B cell (primary cell): ENCODE results near the gene TRIM29. TPM values are rescaled to one million over a fixed set of nuclear protein-coding genes. Genes with fewer than 3 reads are reported as not detected.

Source experiments
- ATAC-seq: fragments of 200-7000 bp; cut with Tn5 transposase; one replicate; pipeline ENCODE4 v1.10.0; 2021; ENCODE audit warnings: low read depth, mild to moderate bottlenecking, moderate number of reproducible peaks, moderate library complexity
- CTCF ChIA-PET: fragments of 350-600 bp; sonication (Branson Sonifier 250); formaldehyde crosslinking; loops from one replicate; lab custom pipeline; 2021; ENCODE audit warnings: antibody characterized with exemption, inconsistent platforms; lab: Charles Lee
- POLR2A ChIA-PET: fragments of 350-600 bp; sonication (Branson Sonifier 250); formaldehyde crosslinking; loops from one replicate; lab custom pipeline; 2021; ENCODE audit warnings: antibody characterized with exemption; lab: Charles Lee
- DNase-seq: peaks from one replicate; pipeline ENCODE4 v3.0.0; 2013
- H2AFZ ChIP-seq: 2 replicates; pipeline ENCODE4 v1.6.1; 2012; ENCODE audit warnings: mild to moderate bottlenecking, low read depth, low read length; ENCODE audit not compliant: insufficient read depth, poor library complexity, severe bottlenecking
- H3K27ac ChIP-seq, 2 donors: 1 replicate in 1 of 2; 2 replicates in 1 of 2; pipeline ENCODE4 v1.5.1; 2012 to 2013; ENCODE audit warnings: low read length in 2 of 2, mild to moderate bottlenecking in 2 of 2, moderate library complexity in 1 of 2
- H3K27me3 ChIP-seq, 4 experiments: fragments of 200-600 bp in 1 of 4; sonication (generic) in 1 of 4; replicated peaks in 1 of 4; 1 replicate in 2 of 4; 2 replicates in 2 of 4; pipeline versions ENCODE4 v1.6.1 to v1.7.0; 2013 to 2016; ENCODE audit warnings: low read length in 3 of 4, mild to moderate bottlenecking in 2 of 4, mixed read lengths in 1 of 4, moderate library complexity in 1 of 4; ENCODE audit not compliant: insufficient read depth in 4 of 4, control insufficient read depth in 3 of 4; ENCODE audit errors: control extremely low read depth in 1 of 4
- H3K36me3 ChIP-seq, 2 experiments: replicated peaks in 1 of 2; 1 replicate in 1 of 2; 2 replicates in 1 of 2; pipeline versions ENCODE4 v1.6.1 to v1.7.1; 2013; ENCODE audit warnings: low read length in 1 of 2; ENCODE audit not compliant: insufficient read depth in 2 of 2, control insufficient read depth in 1 of 2; ENCODE audit errors: control extremely low read depth in 1 of 2, extremely low read depth in 1 of 2
- H3K4me1 ChIP-seq, 2 donors: fragments of 200-600 bp in 1 of 2; sonication (generic) in 1 of 2; 1 replicate in 1 of 2; 2 replicates in 1 of 2; pipeline versions ENCODE4 v1.5.1 to v1.6.1; 2013 to 2017; ENCODE audit warnings: low read length in 2 of 2; ENCODE audit not compliant: control insufficient read depth in 2 of 2, insufficient read depth in 2 of 2
- H3K4me2 ChIP-seq: replicated peaks from 2 replicates; pipeline ENCODE3; 2012; ENCODE audit warnings: mild to moderate bottlenecking, low read depth, low read length; ENCODE audit not compliant: poor library complexity, severe bottlenecking
- H3K4me3 ChIP-seq, 5 experiments: fragments of 200-600 bp in 1 of 5; sonication (generic) in 1 of 5; 1 replicate in 3 of 5; 2 replicates in 2 of 5; pipeline versions ENCODE4 v1.5.1 to v1.7.0; 2011 to 2016; ENCODE audit warnings: low read length in 4 of 5, mild to moderate bottlenecking in 4 of 5, low read depth in 2 of 5, control low read depth in 1 of 5, moderate library complexity in 1 of 5; ENCODE audit not compliant: insufficient read depth in 1 of 5; ENCODE audit errors: control extremely low read depth in 1 of 5, extremely low read depth in 1 of 5
- H3K79me2 ChIP-seq: fragments of 200-600 bp; sonication (generic); one replicate; pipeline ENCODE4 v1.6.0; 2016; ENCODE audit warnings: low read length; ENCODE audit not compliant: control insufficient read depth, insufficient read depth
- H3K9ac ChIP-seq: fragments of 200-600 bp; sonication (generic); 2 replicates; pipeline ENCODE4 v1.6.1; 2017; ENCODE audit warnings: mild to moderate bottlenecking, low read length, moderate library complexity
- H3K9me3 ChIP-seq, 3 donors: one replicate each; pipeline versions ENCODE4 v1.6.1 to v1.7.1; 2013; ENCODE audit warnings: low read length in 2 of 3; ENCODE audit not compliant: control insufficient read depth in 2 of 3, insufficient read depth in 1 of 3; ENCODE audit errors: control extremely low read depth in 1 of 3
- H4K20me1 ChIP-seq: 2 replicates; pipeline ENCODE4 v1.6.0; 2012; ENCODE audit warnings: mild to moderate bottlenecking, low read length; ENCODE audit not compliant: insufficient read depth, control insufficient read depth, poor library complexity, severe bottlenecking
- H3K27ac Mint-ChIP-seq: one replicate; pipeline ENCODE4 v1.8.0; 2021; ENCODE audit warnings: mixed read lengths
- H3K27me3 Mint-ChIP-seq: one replicate; pipeline ENCODE4 v1.8.0; 2021; ENCODE audit warnings: mixed read lengths
- H3K4me1 Mint-ChIP-seq: one replicate; pipeline ENCODE4 v1.8.0; 2021; ENCODE audit warnings: mixed read lengths
- H3K4me3 Mint-ChIP-seq: one replicate; pipeline ENCODE4 v1.8.0; 2021; ENCODE audit warnings: mixed read lengths
- H3K9me3 Mint-ChIP-seq: one replicate; pipeline ENCODE4 v1.8.0; 2022; ENCODE audit warnings: mixed read lengths; ENCODE audit not compliant: insufficient read depth
- EZH2 ChIP-seq: IDR thresholded peaks from 2 replicates; pipeline ENCODE4 v1.6.1; 2012; ENCODE audit warnings: borderline replicate concordance, low read depth, mild to moderate bottlenecking, moderate library complexity, low read length; ENCODE audit not compliant: insufficient read depth, poor library complexity, severe bottlenecking
- WGBS: methylation state at CpG from one replicate; pipeline ENCODE4 v1.1.5; 2013; ENCODE audit warnings: missing lambda C conversion rate; ENCODE audit not compliant: insufficient coverage; 5-methylcytosine and 5-hydroxymethylcytosine counted together
- intact Hi-C: fragments of 100-400 bp; cut with micrococcal nuclease; formaldehyde crosslinking; loops from one replicate; pipeline ENCODE4 v1.10.0; 2022
- polyA plus RNA-seq: library from polyadenylated mRNA; depleted of rRNA; stranded (reverse); fragments of >200 nt; gene quantifications from 2 replicates; pipeline ENCODE4 v1.2.3, GENCODE V29; 2012
- total RNA-seq, 2 donors: library from RNA; stranded (reverse); fragments of 120-200 nt in 1 of 2; gene quantifications; 1 replicate in 1 of 2; 2 replicates in 1 of 2; pipeline versions ENCODE4 v1.2.3 to v1.2.4, GENCODE V29; 2013 to 2022
- TF ChIP-seq, protein P1 (sequence below): fragments of 200-600 bp; IDR thresholded peaks from one replicate; pipeline ENCODE4 v1.8.0; 2022; ENCODE audit warnings: antibody characterized with exemption, mild to moderate bottlenecking

The TRIM29 gene
- total and polyA plus RNA-seq, 2 donors (not counting 1 experiment from before 2014, with no cell fraction given), result not detected

- peaks cover 0 to 6% (median 0%) of the 10 kb centered on the region in 4 experiments for H3K27me3 ChIP-seq
- WGBS, result no CpG with 5 or more reads among the region's 1 CpG
- Mint-ChIP-seq H3K4me3 (no peak overlapping the region), H3K27me3 (peaks cover 38% of the 10 kb centered on the region), H3K4me1 (no peaks in the 10 kb centered on the region), H3K27ac (no peak overlapping the region), H3K9me3 (peaks cover 5% of the 10 kb centered on the region)
- H3K4me2 ChIP-seq, result no peak overlapping the region
- no peaks in the 10 kb centered on the region for H3K79me2 ChIP-seq
- TF ChIP-seq, protein P1, sequence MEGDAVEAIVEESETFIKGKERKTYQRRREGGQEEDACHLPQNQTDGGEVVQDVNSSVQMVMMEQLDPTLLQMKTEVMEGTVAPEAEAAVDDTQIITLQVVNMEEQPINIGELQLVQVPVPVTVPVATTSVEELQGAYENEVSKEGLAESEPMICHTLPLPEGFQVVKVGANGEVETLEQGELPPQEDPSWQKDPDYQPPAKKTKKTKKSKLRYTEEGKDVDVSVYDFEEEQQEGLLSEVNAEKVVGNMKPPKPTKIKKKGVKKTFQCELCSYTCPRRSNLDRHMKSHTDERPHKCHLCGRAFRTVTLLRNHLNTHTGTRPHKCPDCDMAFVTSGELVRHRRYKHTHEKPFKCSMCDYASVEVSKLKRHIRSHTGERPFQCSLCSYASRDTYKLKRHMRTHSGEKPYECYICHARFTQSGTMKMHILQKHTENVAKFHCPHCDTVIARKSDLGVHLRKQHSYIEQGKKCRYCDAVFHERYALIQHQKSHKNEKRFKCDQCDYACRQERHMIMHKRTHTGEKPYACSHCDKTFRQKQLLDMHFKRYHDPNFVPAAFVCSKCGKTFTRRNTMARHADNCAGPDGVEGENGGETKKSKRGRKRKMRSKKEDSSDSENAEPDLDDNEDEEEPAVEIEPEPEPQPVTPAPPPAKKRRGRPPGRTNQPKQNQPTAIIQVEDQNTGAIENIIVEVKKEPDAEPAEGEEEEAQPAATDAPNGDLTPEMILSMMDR, result no peak
- no peak for TF ChIP-seq EZH2
- H3K4me1 ChIP-seq, result no peaks in the 10 kb centered on the region
- ATAC-seq (no peak), DNase-seq (no peak)
- H2AFZ ChIP-seq, result no peak overlapping the region
- no peak overlapping the region for H3K9ac ChIP-seq
- intact Hi-C loops, result no loop called here
- no peaks in the 10 kb centered on the region for H3K36me3 ChIP-seq
- no peak overlapping the region for H3K4me3 ChIP-seq
- no peak overlapping the region for H3K27ac ChIP-seq
- peaks cover 0 to 6% (median 3%) of the 10 kb centered on the region in 3 donors for H3K9me3 ChIP-seq
- ChIA-PET CTCF (no interaction called here), POLR2A (no interaction called here)
- no peaks in the 10 kb centered on the region for H4K20me1 ChIP-seq
Observed at GRCh38 chr11:120160436-120160835, 22.5 kb upstream of the TRIM29 start.

GRCh38 chr11:120153221-120153620, 15.3 kb upstream of the TRIM29 start:
- no peak overlapping the region for H3K4me3 ChIP-seq
- H3K27ac Mint-ChIP-seq, result no peak overlapping the region
- H3K4me1 Mint-ChIP-seq, result no peaks in the 10 kb centered on the region
- H3K36me3 ChIP-seq, result no peaks in the 10 kb centered on the region
- H3K9me3 ChIP-seq, result peaks cover 0 to 2% (median 0%) of the 10 kb centered on the region in 3 donors
- ChIA-PET CTCF (interaction anchor here (0.6 kb wide), 1 partner anchor 487 kb away, joined by 5 read pairs; no protein-coding TSS in a partner anchor), POLR2A (no interaction called here)
- H3K4me2 ChIP-seq, result no peak overlapping the region
- no peak overlapping the region for H3K27ac ChIP-seq
- H3K9me3 Mint-ChIP-seq, result peaks cover 2% of the 10 kb centered on the region
- no peaks in the 10 kb centered on the region for H3K4me1 ChIP-seq
- 88% methylated on average over 1 of the region's 2 CpGs for WGBS
- H3K79me2 ChIP-seq, result no peaks in the 10 kb centered on the region
- no peak for TF ChIP-seq EZH2
- TF ChIP-seq, protein P1, result no peak
- H2AFZ ChIP-seq, result no peak overlapping the region
- no peaks in the 10 kb centered on the region for H4K20me1 ChIP-seq
- ATAC-seq (no peak), DNase-seq (no peak)
- intact Hi-C loops, result no loop called here
- H3K9ac ChIP-seq, result no peak overlapping the region
- no peaks in the 10 kb centered on the region for H3K27me3 ChIP-seq
- H3K27me3 Mint-ChIP-seq, result peaks cover 45% of the 10 kb centered on the region
- no peak overlapping the region for H3K4me3 Mint-ChIP-seq
